SKM-1 (cell line): ENCODE results near the gene DRD5.

Experiments used
- DNase-seq: peaks from one replicate; lab custom pipeline; 2025; ENCODE audit not compliant: unreplicated experiment; lab: John Stamatoyannopoulos, UW

Gene DRD5

GRCh38 chr4:9812501-9813340, 31.3 kb downstream of the DRD5 start:
- peak; percentile 50 for DNase-seq

GRCh38 chr4:9816285-9816684, 34.9 kb downstream of the DRD5 start:
- DNase-seq = no peak

- DNase-seq = no peak
These were observed 38.9 kb downstream of the DRD5 start for GRCh38 chr4:9820343-9820742.

- DNase-seq = no peak
These were observed 43.6 kb downstream of the DRD5 start for GRCh38 chr4:9825049-9825448.

- DNase-seq = no peak
These were observed 45.1 kb downstream of the DRD5 start for GRCh38 chr4:9826551-9826950.

GRCh38 chr4:9832640-9833039, 51.2 kb downstream of the DRD5 start:
- no peak for DNase-seq

GRCh38 chr4:9833421-9833820, 52.0 kb downstream of the DRD5 start:
- DNase-seq = no peak
